Adrenal gland (tissue), 5 donors: Measurements from ENCODE around the gene TMEM129.

Experiments
- POLR2A ChIP-seq, 2 donors: fragments of 450-650 bp; IDR thresholded peaks; one replicate each; pipeline ENCODE4 v1.6.1; 2017; ENCODE audit warnings: antibody characterized with exemption in 2 of 2, mild to moderate bottlenecking in 2 of 2, moderate library complexity in 1 of 2
- TF ChIP-seq, protein P1 (sequence below), 6 experiments: fragments of 450-650 bp in 4 of 6; fragments of 200-600 bp in 2 of 6; sonication (generic) in 1 of 6; IDR thresholded peaks; 1 replicate in 5 of 6; 2 replicates in 1 of 6; pipeline versions ENCODE4 v1.5.1 to v1.8.0; 2016 to 2021; ENCODE audit warnings: antibody characterized with exemption in 6 of 6, mild to moderate bottlenecking in 2 of 6, moderate library complexity in 1 of 6
- donor health status: DM: no; HTN: no; CAD: no.

DNA sequence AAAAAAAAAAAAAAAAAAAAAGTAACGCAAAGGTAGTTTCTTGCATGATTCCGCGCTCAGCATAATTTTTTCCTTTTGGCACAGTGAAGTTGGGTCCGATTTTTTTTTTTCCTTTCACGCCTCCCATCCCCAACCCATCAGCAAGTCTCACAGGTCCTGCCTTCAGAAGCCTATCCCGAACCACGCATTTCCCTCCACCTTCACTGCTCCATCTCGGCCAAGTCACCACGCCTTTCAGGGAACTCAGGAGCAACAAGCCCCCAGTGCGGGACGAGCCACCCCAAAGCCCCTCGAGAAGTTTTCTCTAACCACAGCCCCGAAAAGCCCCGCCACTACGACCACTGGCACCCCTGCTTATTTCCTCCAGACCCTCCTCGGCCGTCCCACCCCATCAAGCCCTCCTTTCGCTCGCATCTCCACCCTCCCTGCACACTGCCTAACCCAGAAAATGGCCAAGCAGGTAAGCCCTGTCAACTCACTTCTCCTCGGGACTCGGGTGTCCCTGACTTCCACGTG lies 10.0 kb downstream of the TMEM129 start:
- TF ChIP-seq POLR2A (IDR thresholded peaks at IDR 0.05): no peak
- TF ChIP-seq, protein P1, sequence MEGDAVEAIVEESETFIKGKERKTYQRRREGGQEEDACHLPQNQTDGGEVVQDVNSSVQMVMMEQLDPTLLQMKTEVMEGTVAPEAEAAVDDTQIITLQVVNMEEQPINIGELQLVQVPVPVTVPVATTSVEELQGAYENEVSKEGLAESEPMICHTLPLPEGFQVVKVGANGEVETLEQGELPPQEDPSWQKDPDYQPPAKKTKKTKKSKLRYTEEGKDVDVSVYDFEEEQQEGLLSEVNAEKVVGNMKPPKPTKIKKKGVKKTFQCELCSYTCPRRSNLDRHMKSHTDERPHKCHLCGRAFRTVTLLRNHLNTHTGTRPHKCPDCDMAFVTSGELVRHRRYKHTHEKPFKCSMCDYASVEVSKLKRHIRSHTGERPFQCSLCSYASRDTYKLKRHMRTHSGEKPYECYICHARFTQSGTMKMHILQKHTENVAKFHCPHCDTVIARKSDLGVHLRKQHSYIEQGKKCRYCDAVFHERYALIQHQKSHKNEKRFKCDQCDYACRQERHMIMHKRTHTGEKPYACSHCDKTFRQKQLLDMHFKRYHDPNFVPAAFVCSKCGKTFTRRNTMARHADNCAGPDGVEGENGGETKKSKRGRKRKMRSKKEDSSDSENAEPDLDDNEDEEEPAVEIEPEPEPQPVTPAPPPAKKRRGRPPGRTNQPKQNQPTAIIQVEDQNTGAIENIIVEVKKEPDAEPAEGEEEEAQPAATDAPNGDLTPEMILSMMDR (IDR thresholded peaks at IDR 0.05): no peak
